Stimulated activated CD4-positive, alpha-beta T cell treated with anti-CD3 and anti-CD28 coated beads, TNF-alpha, amount 100 ng/mL, for 24 hours (primary cell): Measurements from ENCODE around the gene OSBPL10.

ENCODE experiments used
- DNase-seq, 3 experiments: peaks; one replicate each; pipeline ENCODE4 v3.0.0-alpha.2; 2020; ENCODE audit warnings: low read depth in 3 of 3

OSBPL10 gene

GRCh38 chr3:31851278-31851677 is 129.8 kb downstream of the OSBPL10 start:
- no peak for DNase-seq

GRCh38 chr3:31848911-31849310 is 132.2 kb downstream of the OSBPL10 start:
- no peak for DNase-seq

GRCh38 chr3:31848163-31848818 is 132.8 kb downstream of the OSBPL10 start:
- DNase-seq: no peak

GRCh38 chr3:31847760-31848159 is 133.3 kb downstream of the OSBPL10 start:
- DNase-seq: no peak

- DNase-seq: no peak
Measured at GRCh38 chr3:31841515-31841914, 139.5 kb downstream of the OSBPL10 start.

GRCh38 chr3:31840252-31840651 is 140.8 kb downstream of the OSBPL10 start:
- no peak for DNase-seq

- no peak for DNase-seq
Measured at GRCh38 chr3:31839144-31839917, 141.7 kb downstream of the OSBPL10 start.

GRCh38 chr3:31836131-31837075 is 144.7 kb downstream of the OSBPL10 start:
- DNase-seq: no peak

- no peak for DNase-seq
Measured at GRCh38 chr3:31833391-31834190, 147.5 kb downstream of the OSBPL10 start.

GRCh38 chr3:31832551-31832950 is 148.5 kb downstream of the OSBPL10 start:
- DNase-seq: no peak

GRCh38 chr3:31831591-31831990 is 149.5 kb downstream of the OSBPL10 start:
- DNase-seq: no peak

GRCh38 chr3:31829826-31830426 is 151.1 kb downstream of the OSBPL10 start:
- DNase-seq: no peak

GRCh38 chr3:31829010-31829409 is 152.1 kb downstream of the OSBPL10 start:
- no peak for DNase-seq

- DNase-seq: no peak
Measured at GRCh38 chr3:31828007-31828406, 153.1 kb downstream of the OSBPL10 start.

- no peak for DNase-seq
Measured at GRCh38 chr3:31823184-31823583, 157.9 kb downstream of the OSBPL10 start.

- DNase-seq: no peak
Measured at GRCh38 chr3:31821118-31821517, 159.9 kb downstream of the OSBPL10 start.

- DNase-seq: no peak
Measured at GRCh38 chr3:31819441-31819840, 161.6 kb downstream of the OSBPL10 start.

GRCh38 chr3:31817411-31817966 is 163.6 kb downstream of the OSBPL10 start:
- no peak for DNase-seq

GRCh38 chr3:31815631-31816440 is 165.2 kb downstream of the OSBPL10 start:
- DNase-seq: no peak

GRCh38 chr3:31815006-31815405 is 166.1 kb downstream of the OSBPL10 start:
- DNase-seq: no peak
